Activated T-cell treated with anti-CD3 and anti-CD28 coated beads, Interleukin-2, amount 50 U/mL, for 72 hours (primary cell): ENCODE data around the gene CDK6. TPM values are rescaled to one million over a fixed set of nuclear protein-coding genes. Genes with fewer than 3 reads are reported as not detected.
A peak's percentile ranks its signal among the peaks of the same experiment; 100 is the strongest.

Experiments
- ATAC-seq, 2 donors: fragments of 150-1000 bp; cut with Tn5 transposase; replicated peaks in 1 of 2; 2 replicates each; pipeline ENCODE4 v1.10.0; 2021; ENCODE audit warnings: moderate library complexity in 2 of 2, mild to moderate bottlenecking in 1 of 2
- DNase-seq, 2 donors: peaks; one replicate each; pipeline ENCODE4 v3.0.0; 2021 to 2022; ENCODE audit warnings: mixed read lengths in 1 of 2
- H3K27ac Mint-ChIP-seq: one replicate; pipeline ENCODE4 v1.8.0; 2022; ENCODE audit warnings: mild to moderate bottlenecking, moderate library complexity, mixed read lengths
- H3K27me3 Mint-ChIP-seq: one replicate; pipeline ENCODE4 v1.8.0; 2022; ENCODE audit warnings: low read depth, mixed read lengths
- H3K36me3 Mint-ChIP-seq, 2 donors: one replicate each; pipeline ENCODE4 v1.8.0; 2022; ENCODE audit warnings: mixed read lengths in 2 of 2, mild to moderate bottlenecking in 1 of 2; ENCODE audit not compliant: insufficient read depth in 2 of 2
- H3K4me1 Mint-ChIP-seq: one replicate; pipeline ENCODE4 v1.8.0; 2022; ENCODE audit warnings: low read depth, mixed read lengths
- H3K4me3 Mint-ChIP-seq, 2 donors: one replicate each; pipeline ENCODE4 v1.8.0; 2022; ENCODE audit warnings: mild to moderate bottlenecking in 2 of 2, mixed read lengths in 2 of 2, moderate library complexity in 2 of 2
- H3K9me3 Mint-ChIP-seq, 2 donors: one replicate each; pipeline ENCODE4 v1.8.0; 2022; ENCODE audit warnings: mixed read lengths in 2 of 2
- total RNA-seq, 2 donors: library from RNA; stranded (reverse); gene quantifications; one replicate each; pipeline ENCODE4 v1.2.3, GENCODE V29; 2022

CDK6 gene
- total RNA-seq, 2 donors from 2014 or later = 213 to 256 TPM

- Mint-ChIP-seq H3K4me3 (no peak overlapping the region), H3K9me3 (no peaks in the 10 kb centered on the region), H3K36me3 (peaks cover 15 to 58% of the 10 kb centered on the region in 2 donors), H3K27ac (no peak overlapping the region), H3K4me1 (peaks cover 76% of the 10 kb centered on the region), H3K27me3 (no peaks in the 10 kb centered on the region)
- ATAC-seq = no peak
- DNase-seq = no peak
Measured at GRCh38 chr7:92725161-92725925, 111.0 kb downstream of the CDK6 start.

GRCh38 chr7:92723943-92724342 is 112.4 kb downstream of the CDK6 start:
- peaks cover 76% of the 10 kb centered on the region for H3K4me1 Mint-ChIP-seq
- H3K9me3 Mint-ChIP-seq = no peaks in the 10 kb centered on the region
- peaks cover 18 to 66% of the 10 kb centered on the region in 2 donors for H3K36me3 Mint-ChIP-seq
- ATAC-seq (no peak), DNase-seq (no peak)
- no peaks in the 10 kb centered on the region for H3K27me3 Mint-ChIP-seq
- H3K4me3 Mint-ChIP-seq = peak overlapping the region in 1 of 2 donors; percentile 2
- H3K27ac Mint-ChIP-seq = peak overlapping the region; percentile 31

DNA sequence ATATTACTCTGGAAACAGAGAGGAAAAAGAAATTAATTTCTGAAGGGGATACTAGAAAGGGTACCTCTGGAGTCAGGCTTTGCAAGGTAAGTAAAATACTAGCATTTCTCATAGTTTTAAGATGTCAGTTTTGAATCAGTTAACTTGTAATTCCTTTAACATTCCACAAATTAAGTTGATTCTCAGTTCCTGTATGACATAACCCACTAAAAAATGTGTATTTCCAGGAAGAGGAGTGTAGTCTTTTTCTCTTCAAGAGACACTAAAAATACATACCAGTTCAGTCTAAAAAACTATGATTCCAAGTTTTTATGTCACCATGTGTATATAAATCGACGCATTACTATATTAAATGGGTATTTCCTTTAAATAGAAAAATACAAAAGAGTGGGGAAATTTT is 113.2 kb downstream of the CDK6 start:
- Mint-ChIP-seq H3K36me3 (peaks cover 21 to 69% of the 10 kb centered on the region in 2 donors), H3K4me1 (peaks cover 76% of the 10 kb centered on the region), H3K4me3 (no peak overlapping the region), H3K9me3 (no peaks in the 10 kb centered on the region), H3K27ac (peak overlapping the region; percentile 68), H3K27me3 (no peaks in the 10 kb centered on the region)
- ATAC-seq (no peak), DNase-seq (no peak)

DNA sequence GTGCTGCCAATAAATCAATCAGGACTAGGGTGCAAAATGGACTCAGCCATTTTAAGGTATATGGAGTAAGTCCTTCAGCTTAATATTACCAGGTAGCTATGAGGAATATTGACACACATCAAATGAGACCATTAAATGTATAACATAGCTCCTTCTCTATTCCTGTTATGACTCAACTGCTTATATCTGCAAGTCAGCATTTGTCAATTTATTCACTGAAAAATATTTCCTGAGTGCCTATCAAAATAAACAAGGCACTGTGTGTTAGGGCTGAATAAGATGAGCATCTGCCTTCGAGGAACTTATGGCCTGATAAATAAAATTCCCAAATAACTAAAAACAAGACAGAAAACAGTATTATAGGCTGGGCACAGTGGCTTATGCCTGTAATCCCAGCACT is 113.8 kb downstream of the CDK6 start:
- peaks cover 24 to 68% of the 10 kb centered on the region in 2 donors for H3K36me3 Mint-ChIP-seq
- peaks cover 77% of the 10 kb centered on the region for H3K4me1 Mint-ChIP-seq
- H3K27ac Mint-ChIP-seq = peak overlapping the region; percentile 73
- no peak for DNase-seq
- peak overlapping the region in 1 of 2 donors; percentile 36 for H3K4me3 Mint-ChIP-seq
- H3K27me3 Mint-ChIP-seq = no peaks in the 10 kb centered on the region
- ATAC-seq = no peak
- no peaks in the 10 kb centered on the region for H3K9me3 Mint-ChIP-seq

DNA sequence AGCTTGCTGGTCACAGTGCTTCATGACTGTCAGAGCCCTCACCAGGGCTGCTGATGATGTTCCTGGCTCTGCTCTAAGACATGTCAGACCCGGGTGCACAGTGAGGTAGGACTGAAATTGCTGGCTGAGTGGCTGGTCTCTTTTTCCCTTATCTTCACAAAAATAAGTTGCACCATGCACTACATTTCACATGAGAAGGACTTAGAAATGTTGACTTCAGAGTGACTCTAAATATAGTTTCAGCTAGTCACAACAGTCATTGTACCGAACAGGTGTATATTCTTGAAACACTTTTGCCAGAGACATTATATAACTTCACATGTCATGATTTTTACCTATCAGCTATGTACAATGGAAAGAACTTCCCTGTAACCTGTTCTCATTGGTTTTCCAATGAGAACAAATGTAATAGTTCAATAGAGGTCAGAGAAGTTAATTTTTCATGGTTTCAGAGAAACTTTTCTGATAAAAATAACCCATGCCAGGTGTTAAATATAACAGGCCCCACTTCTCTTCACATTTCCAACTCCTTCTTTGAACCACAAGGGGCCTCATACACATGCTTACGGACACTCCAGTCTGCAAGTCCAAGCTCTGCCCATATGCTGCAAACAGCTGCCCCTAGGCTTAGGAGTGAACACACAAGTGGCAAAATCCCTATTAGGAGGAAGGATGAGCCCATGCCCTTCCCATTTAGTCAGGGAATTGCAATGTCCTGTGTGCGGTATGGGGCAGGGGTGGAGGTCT is 115.6 kb downstream of the CDK6 start:
- Mint-ChIP-seq H3K9me3 (no peaks in the 10 kb centered on the region), H3K36me3 (peaks cover 24 to 57% of the 10 kb centered on the region in 2 donors), H3K4me3 (peak overlapping the region; percentile 8 to 45), H3K4me1 (peaks cover 83% of the 10 kb centered on the region), H3K27ac (peak overlapping the region; percentile 78), H3K27me3 (no peaks in the 10 kb centered on the region)
- DNase-seq (no peak), ATAC-seq (no peak)

DNA sequence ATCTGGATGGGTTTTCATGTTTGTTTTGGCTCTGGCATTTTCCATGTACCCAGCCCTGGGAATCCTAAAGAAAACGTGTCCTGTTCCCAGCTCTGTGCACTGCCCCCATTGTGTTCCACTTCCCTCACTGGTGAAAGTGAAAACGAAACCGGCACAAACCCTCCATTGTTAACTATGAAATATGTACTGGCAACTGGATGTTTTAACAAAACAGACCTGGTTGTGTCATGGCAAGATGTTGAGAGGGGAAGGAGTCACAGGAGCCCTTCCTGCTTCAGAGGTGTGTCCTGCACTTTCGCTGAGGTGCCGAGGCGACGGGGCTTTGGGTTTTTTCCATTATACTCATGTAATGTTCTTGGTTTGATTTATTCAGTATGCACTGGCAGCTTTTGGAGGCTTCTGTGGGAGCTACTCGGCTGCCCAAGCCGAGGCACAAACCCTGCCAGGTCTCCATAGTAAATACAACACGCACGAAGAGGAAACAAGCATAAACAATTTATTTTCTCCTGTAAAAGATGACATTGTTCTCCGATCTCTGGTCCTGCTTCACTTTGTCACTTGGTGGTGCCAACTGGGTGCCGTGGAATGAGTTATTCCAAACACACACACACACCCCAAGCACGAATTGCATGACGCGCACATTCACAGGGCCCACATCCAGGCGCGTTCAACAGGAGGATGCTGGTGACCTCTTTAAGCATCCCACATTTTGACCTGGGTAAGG is 118.2 kb downstream of the CDK6 start:
- Mint-ChIP-seq H3K27ac (peak overlapping the region; percentile 82), H3K4me1 (peaks cover 89% of the 10 kb centered on the region), H3K9me3 (no peaks in the 10 kb centered on the region), H3K4me3 (peak overlapping the region; percentile 80 to 81), H3K27me3 (no peaks in the 10 kb centered on the region), H3K36me3 (peaks cover 17 to 44% of the 10 kb centered on the region in 2 donors)
- DNase-seq (peak; percentile 68 to 74), ATAC-seq (peak; percentile 90 to 97)

DNA sequence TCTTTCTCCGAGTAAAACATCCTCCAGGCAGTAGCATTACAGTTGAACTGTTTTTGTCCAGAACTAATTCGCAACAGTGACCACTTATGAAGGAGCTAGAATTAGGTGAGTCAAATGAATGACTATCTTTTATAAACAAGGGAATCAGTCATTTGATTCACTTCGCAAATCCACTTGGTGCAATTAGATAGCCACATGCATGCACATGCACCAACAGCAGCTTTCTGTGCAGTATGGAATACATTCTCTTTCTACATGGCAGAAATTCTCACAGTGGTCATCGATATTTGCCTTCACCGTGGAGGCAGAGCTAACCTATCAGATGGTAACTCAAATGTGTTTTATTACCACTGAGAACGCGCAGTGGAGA is 118.8 kb downstream of the CDK6 start:
- peak overlapping the region; percentile 80 to 81 for H3K4me3 Mint-ChIP-seq
- H3K27ac Mint-ChIP-seq = peak overlapping the region; percentile 82
- H3K27me3 Mint-ChIP-seq = no peaks in the 10 kb centered on the region
- H3K9me3 Mint-ChIP-seq = no peaks in the 10 kb centered on the region
- H3K36me3 Mint-ChIP-seq = peaks cover 17 to 40% of the 10 kb centered on the region in 2 donors
- ATAC-seq (peak; percentile 1 to 16), DNase-seq (no peak)
- H3K4me1 Mint-ChIP-seq = peaks cover 83% of the 10 kb centered on the region

GRCh38 chr7:92716825-92717580 is 119.4 kb downstream of the CDK6 start:
- no peak for ATAC-seq
- H3K27me3 Mint-ChIP-seq = no peaks in the 10 kb centered on the region
- H3K9me3 Mint-ChIP-seq = no peaks in the 10 kb centered on the region
- DNase-seq = no peak
- peak overlapping the region; percentile 82 for H3K27ac Mint-ChIP-seq
- peaks cover 77% of the 10 kb centered on the region for H3K4me1 Mint-ChIP-seq
- H3K4me3 Mint-ChIP-seq = peak overlapping the region; percentile 56 to 80
- H3K36me3 Mint-ChIP-seq = peaks cover 17 to 38% of the 10 kb centered on the region in 2 donors

- no peaks in the 10 kb centered on the region for H3K27me3 Mint-ChIP-seq
- H3K4me1 Mint-ChIP-seq = peaks cover 73% of the 10 kb centered on the region
- H3K27ac Mint-ChIP-seq = peak overlapping the region; percentile 12
- H3K9me3 Mint-ChIP-seq = no peaks in the 10 kb centered on the region
- ATAC-seq (no peak), DNase-seq (no peak)
- no peak overlapping the region for H3K4me3 Mint-ChIP-seq
- H3K36me3 Mint-ChIP-seq = peaks cover 15 to 36% of the 10 kb centered on the region in 2 donors
Measured at GRCh38 chr7:92715963-92716362, 120.4 kb downstream of the CDK6 start.

DNA sequence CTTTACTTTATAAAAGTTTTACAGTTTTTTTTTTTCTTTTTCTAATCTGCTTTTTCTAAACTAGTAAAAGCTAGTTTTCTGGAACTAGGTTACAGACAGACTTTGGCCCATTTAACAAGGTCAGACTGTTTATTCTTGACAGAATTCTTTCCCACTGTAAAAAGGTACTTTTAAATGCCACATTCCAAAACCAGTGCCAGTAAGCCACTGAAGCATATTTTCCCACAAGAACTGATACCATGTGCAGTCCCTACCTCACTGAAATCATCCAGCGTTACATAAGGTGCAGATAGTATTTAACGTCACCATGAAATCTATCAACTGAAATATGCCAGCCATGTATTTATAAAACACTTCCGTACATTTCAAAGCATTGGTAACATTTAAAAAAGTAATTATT is 121.6 kb downstream of the CDK6 start:
- Mint-ChIP-seq H3K4me3 (no peak overlapping the region), H3K9me3 (no peaks in the 10 kb centered on the region), H3K36me3 (peaks cover 17 to 29% of the 10 kb centered on the region in 2 donors), H3K27me3 (no peaks in the 10 kb centered on the region), H3K4me1 (peaks cover 73% of the 10 kb centered on the region), H3K27ac (no peak overlapping the region)
- ATAC-seq (no peak), DNase-seq (no peak)

GRCh38 chr7:92714280-92714679 is 122.1 kb downstream of the CDK6 start:
- Mint-ChIP-seq H3K27me3 (no peaks in the 10 kb centered on the region), H3K4me3 (no peak overlapping the region), H3K4me1 (peaks cover 72% of the 10 kb centered on the region), H3K36me3 (peaks cover 16 to 25% of the 10 kb centered on the region in 2 donors), H3K27ac (no peak overlapping the region), H3K9me3 (no peaks in the 10 kb centered on the region)
- ATAC-seq (no peak), DNase-seq (no peak)

DNA sequence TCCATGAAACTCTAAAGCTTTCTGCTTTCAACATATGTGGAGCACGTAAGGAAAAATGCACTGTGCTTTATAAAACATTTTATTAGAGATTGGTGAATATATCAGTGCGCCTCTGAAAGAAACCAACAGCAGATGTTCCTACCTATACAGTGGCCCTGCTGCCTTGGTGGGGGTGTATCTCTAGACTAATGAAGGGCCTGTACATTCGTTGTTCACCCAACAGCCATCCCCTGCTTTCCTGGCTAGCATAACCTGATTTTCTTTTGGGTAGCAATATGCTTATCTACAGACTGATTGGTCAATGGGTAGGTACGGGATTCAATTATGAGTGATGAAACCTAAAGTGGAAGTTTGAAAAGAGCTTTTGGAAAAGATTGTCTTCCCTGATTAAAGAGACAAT is 126.5 kb downstream of the CDK6 start:
- no peak for DNase-seq
- Mint-ChIP-seq H3K4me1 (peaks cover 71% of the 10 kb centered on the region), H3K27ac (peak overlapping the region; percentile 35), H3K4me3 (peak overlapping the region in 1 of 2 donors; percentile 23), H3K27me3 (no peaks in the 10 kb centered on the region), H3K36me3 (peaks cover 17 to 36% of the 10 kb centered on the region in 2 donors), H3K9me3 (no peaks in the 10 kb centered on the region)
- ATAC-seq = no peak
